NCI-H1436 treated with DMSO at 0.1 percent for 48 hours (cell line): ENCODE data around the gene SLA2.
"Not testable (repeated sequence)": the region's sequence is repeated elsewhere in the genome, so short reads cannot be mapped to it uniquely, and the experiment has no call there.

Experiments
- DNase-seq: peaks from one replicate; lab custom pipeline; 2025; lab: John Stamatoyannopoulos, UW

The SLA2 gene

DNA sequence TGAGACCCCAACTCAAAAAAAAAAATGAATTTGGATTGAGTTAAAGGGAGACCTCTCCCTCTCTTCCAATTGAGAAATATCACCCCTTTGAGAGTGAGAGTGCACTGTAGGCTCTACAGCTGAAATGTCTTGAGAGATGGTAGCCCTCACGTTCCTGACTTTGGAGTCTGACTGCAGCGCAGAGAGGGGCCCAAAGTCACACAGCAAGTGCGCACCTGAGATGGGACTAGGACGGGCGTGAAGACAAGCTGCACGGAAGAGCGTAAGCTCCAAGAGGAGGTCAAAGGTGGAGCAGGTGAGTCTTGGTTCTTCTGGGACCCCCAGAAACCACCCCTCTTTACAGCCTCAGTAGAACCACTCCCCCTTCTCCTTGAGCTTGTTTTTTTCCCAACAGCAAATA lies 643 bp downstream of the SLA2 start:
- no peak for DNase-seq

DNA sequence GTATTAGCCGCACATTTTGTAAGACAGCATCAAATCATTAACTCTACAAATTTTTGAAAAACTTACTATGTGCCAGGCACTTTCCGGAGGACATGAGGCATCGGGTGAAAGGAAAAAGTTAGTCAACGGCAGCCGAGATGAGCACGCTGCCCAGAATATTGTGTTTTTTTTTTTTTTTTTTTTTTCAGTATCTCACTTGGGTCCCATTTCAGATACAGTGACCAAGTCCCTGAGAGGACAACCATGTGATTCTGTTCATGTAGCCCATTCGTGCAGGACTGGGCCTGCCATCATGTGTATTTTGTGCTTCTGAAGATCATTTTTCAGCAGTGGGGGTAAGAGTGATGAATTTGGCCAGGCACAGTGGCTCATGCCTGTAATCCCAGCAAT lies 1.3 kb downstream of the SLA2 start:
- no peak for DNase-seq

DNA sequence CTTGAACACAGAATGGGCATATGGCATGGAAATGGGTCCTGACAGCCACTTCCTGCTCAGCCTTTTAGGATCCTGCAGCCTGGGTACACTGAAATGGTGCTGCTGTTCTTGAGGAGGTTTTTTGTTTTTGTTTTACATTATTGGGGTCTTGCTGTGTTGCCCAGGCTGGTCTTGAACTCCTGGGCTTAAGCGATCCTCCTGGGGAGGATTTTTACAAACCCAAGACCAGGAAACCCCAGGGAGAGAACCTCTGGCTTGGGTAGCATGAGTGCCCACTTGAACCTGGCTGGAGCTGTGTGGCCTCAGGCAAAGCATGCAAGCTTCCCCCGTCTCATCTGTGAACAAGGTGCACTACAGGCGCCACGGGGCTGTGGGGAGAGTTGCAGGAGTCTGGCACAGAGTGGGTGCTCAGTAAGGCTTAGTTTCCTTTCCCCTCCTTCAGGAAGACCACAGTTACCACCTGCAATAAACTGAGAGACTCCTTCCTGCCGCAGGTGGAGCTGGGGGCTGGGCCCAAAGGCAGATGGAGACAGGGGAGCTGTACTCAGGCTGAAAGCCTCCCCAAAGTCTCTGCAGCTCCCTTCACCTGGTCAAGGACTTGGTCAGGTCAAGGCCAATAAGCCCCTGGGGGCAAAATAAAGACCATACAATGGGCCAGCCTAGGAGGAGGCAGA lies 1.8 kb downstream of the SLA2 start:
- no peak for DNase-seq

DNA sequence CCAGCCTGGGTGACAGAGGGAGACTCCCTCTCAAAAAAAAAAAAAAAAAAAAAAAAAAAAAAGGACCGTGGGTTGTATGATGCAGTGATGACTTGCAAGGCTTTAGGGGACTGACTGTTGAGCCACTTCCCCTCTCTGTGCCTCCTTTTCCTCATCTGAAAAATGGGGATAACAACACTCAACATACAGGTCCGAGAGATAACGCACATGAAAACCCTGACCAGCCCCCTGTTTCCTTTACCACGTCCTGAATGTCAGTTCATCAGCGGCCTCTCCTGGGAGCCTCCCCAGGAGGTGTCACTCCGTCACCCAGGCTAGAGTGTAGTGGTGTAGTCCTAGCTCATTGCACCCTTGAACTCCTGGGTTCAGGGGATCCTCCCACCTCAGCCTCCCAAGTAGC lies 3.9 kb downstream of the SLA2 start:
- no peak for DNase-seq

DNA sequence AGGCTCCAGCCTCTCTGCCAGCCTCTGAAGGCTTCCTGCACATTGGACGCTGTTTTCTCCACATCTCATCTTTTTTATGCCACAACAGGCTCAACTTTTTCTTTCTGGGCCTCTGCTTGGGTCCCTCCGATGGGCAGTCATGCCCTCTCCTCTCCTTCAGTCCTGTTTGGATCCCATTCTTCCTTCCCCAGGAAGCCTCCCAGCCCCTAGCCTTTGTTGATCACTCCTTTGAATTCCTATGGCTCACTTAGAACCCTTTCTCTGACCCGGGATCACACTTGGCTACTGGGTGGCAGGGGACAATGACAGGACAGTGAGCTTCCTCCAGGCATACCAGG lies 4.5 kb downstream of the SLA2 start:
- no peak for DNase-seq

DNA sequence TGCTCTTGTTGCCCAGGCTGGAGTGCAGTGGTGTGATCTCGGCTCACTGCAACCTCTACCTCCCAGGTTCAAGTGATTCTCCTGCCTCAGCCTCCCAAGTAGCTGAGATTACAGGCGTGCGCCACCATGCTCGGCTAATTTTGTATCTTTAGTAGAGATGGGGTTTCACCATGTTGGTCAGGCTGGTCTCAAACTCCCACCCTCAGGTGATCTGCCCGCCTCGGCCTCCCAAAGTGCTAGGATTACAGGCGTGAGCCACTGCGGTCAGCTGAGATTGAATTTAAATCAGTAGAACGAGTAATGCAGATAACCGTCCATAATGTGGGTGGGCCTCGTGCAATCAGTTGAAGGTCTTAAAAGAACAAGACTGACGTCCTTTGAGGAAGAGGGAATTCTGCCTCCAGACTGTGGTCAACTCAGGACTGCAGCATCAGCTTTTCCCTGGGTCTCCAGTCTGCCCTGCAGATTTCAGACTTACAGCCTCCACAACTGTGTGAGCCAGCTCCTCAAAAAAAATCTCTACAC lies 7.1 kb downstream of the SLA2 start:
- not testable (repeated sequence) for DNase-seq

DNA sequence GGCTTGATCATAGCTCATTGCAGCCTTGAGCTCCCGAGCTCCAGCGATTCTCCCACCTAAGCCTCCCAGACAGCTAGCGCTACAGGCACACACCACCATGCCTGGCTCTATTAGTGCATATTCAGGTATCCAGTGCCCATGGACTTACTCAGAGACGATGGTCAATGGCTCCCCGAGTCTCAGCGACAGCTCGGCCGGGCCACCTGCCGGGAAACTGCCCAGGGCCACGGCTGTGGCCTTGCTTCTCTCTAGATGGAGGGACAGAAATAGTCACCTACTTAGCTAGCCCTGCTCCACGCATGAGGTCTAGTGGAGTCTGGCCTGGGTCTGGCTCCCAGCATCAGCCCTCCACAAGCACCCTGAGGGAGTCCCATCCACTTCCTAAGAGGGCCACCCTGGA lies 11.7 kb downstream of the SLA2 start:
- DNase-seq, result no peak

DNA sequence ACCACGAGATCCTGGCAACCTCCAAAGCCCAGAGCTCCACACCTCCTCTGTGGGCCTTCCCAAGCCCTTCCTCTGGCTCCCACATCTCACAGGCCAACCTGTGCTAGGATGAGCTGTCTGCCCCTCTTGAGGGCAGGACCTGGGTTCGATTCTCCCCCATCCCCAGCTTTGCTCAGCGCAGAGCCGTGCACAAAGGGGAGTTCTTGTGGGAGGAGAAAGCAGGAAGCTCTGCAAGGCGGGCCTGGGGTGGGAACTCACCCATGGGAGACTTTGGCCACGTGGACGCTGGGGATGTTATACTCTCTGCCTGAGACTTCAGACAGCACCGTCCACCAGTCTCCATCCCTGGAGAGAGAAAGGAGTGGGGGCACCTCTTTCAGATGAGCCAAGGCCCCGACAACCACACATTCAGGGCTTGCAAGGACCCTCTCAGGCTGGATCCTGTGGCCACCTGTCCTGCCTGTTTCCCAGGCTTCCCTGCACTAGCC lies 12.7 kb downstream of the SLA2 start:
- DNase-seq, result no peak

DNA sequence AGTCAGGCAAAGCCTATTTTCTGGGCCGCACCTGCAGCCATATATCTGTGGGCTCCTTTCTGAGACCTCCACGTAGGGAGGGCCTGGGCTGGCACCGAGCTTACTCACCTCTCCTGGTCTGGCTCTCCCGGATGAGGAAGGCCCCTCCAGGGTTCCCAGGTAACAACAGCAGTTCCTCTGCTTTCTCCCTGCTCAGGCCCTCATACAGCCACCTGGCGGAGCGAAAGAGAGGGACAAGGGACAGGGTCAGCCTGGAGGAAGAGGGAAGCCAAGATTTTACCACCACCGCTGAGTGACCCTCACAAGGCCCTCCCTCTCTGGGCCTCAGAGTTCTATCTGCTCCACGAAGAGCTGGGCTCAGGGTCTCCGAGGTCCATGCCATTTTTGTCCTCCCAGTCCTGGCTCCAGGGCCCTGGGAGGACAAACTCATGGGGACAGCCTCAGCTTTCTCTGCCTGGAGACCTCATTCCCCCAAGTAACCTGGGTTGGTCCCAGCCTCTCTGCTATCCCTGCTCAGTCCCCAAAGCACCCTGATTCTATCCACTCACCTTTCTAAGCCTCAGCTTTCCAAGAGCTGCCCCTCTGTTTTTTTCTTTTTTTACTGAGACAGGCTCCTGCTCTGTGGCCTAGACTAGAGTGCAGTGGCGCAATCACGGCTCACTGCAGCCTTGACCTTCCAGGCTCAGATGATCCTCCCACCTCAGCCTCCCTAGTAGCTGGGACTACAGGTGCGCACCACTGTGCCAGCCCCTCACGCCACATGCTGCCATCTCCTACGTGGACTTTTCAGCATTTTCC lies 13.3 kb downstream of the SLA2 start:
- no peak for DNase-seq

DNA sequence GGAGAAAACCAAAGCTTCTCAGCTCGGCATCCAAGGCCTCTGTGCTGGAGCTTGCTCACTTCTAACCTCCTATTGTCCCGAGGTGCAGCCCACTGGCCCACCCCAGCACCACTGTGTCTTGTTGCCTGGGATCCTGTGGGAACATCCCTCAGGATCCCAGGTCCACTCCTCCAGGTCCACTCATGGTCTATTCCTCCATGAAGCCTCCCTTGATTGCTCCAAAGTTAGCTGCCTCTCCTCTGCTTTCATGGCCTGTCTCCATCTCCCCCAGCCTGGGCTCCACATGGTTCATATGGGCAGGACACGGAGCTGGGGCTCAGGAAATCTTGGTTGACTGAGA lies 13.9 kb downstream of the SLA2 start:
- no peak for DNase-seq

DNA sequence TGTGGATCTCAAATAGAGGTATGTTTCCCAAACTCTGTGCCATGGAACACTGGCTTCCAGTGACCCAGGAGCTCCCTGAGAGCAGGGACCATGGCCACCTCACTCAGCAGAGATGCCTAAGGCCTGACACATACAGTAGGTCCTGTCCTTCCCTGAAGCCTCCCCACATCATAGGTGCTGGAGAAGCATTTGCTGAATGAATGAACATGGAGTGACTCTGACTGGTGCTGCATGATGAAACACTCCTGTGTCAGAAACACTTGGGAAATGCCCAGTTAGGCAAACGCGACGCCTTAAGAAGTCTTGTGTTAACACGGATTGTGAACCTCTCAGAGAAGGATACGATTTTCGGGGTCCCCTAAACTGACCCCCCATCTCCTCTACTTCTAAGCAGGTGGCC lies 14.3 kb downstream of the SLA2 start:
- no peak for DNase-seq

DNA sequence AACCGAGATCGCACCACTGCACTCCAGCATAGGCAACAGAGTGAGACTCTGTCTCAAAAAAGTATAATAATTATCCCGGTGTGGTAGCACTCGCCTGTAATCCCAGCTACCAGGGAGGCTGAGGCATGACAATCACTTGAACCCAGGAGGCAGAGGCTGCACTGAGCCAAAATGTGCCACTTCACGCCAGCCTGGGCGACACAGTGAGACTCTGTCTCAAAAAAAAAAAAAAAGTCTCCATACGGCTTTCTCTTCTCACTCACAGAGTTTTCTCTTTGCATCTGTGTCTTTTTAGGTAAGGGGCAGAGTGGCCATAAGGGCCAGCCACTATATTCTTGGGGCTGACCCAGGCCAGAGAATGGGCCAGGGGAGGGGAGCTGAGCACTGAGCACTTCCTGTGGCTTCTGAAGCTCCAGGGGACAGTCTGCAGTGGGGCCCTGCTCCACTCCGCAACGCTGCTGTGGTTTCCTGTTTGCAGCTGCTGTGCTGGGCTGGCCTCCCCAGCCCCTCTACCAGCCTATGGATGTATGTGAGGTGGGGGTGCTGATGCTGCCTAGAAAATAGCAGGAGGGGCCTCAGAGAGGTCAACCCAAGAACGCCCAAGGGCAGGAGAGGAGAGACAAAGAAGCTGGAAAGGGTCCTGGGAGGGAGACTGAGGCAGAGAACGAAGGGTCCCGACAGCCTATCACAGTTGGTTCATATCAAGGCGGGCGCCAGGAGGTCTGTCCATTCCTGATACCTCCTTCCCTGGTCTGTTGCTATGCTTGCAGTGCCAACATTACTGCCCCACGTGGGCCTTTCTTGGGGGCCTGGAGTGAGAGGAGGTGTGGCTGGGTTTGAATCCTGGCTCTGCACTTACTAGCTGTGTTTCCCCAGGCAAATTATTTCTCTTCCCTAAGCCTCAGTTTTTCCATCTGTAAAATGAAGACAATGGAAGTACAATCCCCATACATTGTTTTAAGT lies 16.0 kb downstream of the SLA2 start:
- no peak for DNase-seq

DNA sequence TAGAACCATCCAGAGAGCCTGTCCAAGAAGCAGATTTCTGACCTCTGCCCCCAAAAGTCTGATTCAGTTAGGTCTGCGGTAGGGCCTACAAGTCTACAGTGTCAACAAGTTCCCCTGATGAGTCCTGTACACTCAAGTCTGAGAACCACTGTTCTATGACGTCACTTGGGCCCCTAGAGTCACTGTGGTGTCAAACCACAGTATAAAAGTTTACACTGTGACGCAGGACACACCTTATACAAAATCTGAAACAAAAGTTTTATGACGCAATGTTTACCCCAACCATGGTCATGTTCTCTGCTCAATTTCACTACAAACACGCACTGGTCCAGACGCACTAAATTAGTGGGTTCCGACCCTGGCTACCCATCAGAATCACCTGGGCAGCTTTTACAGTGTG lies 17.9 kb downstream of the SLA2 start:
- DNase-seq, result no peak

DNA sequence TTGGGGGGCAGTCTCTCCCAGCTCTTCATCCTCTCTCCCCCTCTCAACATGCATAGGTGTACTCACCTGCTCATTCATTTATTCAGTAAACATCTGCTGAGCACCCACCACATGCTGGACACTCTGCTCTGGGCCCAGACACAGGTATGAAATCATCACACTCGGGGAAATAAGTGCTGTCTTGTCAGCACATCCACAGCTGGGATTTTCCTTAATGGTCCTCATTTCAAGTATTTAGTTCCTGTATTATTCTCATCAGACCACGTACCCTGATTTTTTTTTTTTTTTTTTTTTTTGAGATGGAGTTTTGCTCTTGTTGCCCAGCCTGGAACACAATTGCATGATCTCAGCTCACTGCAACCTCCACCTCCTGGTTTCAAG lies 21.1 kb downstream of the SLA2 start:
- no peak for DNase-seq

DNA sequence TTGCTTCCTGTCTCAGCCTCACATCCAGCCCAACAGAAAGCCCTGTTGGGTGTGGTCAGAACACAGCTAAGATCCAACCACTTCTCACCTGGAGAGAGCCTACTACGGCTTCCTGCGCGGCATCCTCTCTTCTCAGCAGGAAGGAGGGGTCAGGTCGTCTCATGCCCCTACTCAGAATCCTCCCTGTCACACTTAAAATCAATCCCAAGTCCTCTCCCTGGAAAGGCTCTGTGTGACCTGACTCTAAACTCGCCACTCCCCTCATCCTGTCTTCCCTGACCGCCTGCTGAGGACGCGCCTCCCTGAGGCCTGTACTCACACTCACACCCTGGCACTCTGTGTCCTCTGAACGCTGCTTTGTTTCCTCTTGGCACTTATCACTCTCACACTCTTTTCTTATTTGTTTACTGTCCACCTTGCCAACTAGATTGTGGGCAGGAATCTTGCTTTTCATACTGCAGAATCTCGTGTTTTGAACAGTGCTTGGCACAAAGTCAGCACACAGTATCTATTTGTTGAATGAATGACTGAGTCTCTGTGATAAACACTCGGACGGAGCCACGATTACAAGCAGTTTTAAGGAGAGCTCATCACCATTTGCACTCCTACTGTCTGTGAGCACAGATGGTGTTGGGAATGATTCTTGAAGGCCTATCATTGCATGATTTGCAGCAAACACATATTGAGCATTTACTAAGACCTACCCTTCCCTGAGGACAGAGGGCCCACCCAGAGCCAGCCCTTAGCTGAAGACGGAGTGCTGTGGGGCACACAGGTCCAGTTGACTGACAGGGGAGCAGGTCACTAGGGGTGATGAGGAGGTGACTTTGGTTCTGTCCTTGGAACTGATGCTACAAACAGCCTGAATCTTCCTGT lies 21.7 kb downstream of the SLA2 start:
- DNase-seq, result no peak

DNA sequence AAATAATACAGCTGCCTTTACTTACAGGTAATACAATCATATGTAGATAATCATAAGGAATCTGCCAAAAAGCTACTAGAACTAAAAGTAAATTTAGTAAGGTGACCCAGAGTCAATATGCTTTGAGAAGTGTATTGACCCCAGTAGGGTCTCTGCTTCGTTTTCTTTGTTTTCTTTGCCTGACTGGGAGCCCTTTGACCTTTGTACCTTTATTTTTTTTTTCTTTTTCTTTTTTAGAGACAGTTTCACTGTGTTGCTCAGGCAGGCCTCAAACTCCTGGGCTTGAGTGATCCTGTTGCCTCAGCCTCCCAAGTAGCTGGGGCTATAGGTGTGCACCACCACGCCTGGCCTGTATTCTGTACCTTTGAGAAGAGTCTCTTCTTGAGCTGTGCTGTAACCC lies 22.6 kb downstream of the SLA2 start:
- no peak for DNase-seq

DNA sequence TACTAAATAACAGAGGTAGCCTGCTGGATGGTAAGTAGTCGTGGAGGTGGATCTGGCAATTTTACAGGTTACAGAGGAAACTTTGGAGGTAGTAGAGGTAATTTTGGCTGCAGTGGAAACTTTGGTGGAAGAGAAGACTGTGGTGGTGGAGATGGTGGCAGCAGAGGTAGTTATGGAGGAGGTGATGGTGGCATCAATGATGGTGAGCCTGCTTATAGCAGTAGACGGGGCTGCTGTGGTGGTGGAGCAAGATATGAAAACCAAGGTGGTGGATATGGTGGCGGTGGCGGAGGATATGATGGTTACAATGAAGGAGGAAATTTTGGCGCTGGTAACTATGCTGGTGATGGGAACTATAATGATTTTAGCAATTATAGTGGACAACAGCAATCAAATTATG lies 25.1 kb downstream of the SLA2 start:
- DNase-seq, result no peak

DNA sequence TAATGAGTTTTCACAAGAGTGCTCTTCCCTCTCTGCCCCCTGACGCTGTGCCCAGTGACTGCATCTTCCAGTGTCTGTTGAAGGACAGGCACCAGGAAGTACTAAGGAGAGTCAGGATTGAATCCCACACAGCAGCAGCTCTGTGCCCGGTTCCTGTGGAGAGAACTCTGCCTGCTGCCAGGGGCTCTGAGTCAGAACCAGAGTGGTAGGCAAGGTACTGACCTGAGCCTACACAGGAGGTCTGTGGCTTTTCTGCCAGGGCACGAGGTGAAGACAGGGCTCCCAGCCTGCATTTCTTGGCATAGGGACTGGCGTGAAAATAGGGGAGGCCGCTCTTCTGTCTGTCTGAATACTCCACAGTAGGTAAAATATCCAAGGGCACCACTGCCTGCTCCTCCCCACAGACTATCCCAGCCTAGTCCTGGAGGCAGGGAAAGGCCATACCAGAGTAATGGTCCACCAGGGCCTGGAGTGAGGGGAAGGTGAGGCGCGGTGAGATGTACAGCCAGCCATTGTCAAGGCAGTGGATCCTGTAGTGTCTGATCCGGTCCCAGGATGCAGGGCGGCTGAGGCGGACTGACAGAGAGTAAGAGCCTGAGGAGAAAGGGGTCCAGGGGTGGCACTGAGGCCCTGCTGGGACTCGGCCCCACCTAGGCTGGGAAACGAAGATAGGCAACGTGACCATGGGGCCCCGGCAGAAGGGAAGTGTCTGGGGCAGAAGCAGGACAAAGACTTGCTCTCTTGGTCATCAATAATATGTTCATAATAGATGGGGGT lies 31.0 kb downstream of the SLA2 start:
- no peak for DNase-seq

DNA sequence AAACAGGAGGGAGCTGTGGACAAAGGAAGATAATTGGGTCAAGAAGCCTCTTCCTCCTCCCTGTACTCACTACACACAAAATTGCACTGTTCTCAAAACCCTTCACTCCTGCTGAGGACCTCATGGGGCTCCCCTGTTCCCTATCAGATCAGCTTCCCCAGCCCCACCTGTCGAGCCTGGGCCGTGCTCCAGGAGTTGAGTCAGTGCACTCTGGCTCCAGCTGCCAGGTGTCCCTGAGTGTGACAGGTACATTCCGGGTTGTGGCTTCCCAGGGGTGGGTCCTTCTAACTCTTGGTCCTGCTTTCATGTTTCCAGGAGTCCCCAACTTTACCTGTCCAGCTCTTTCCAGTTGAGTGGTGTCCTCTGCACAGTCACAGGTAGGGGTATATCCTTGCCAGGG lies 32.0 kb downstream of the SLA2 start:
- DNase-seq, result no peak

DNA sequence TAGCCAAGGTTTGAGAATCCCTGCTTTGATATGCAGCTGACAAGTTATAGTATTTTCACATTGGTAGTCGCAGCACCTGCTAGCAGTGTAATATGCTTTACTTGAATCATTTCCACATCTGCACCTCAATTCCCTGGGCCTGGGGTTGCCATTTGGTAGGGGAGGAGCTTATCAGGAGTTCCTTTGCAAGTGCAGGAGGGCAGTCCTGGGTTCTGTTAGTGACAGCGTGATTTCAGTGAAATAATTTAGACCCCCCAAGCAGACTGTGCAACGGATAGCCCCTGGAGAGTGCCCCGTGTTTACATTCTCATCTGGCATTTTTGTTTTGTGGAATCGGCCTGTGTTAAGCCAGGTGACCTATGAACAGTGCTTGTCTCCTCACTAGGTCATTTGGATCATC lies 34.4 kb downstream of the SLA2 start:
- DNase-seq, result no peak

DNA sequence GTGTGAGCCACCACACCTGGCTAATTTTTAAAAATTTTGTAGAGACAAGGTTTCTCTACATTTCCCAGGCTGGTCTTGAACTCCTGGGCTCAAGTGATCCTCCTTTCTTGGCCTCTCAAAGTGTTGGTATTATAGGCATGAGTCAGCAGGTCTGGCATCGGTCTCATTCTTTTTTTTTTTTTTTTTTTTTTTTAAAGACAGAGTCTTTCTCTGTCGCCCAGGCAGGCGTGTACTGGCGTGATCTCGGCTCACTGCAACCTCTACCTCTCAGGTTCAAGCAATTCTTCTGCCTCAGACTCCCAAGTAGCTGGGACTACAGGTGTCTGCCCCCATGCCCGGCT lies 37.6 kb downstream of the SLA2 start:
- not testable (repeated sequence) for DNase-seq
